IPS-20b (cell line): ENCODE results near the gene CAPN10.

ENCODE experiments used
- H3K27ac ChIP-seq: one replicate; pipeline ENCODE4 v1.5.1; 2013; ENCODE audit warnings: low read length
- H3K27me3 ChIP-seq: 2 replicates; pipeline ENCODE4 v1.6.1; 2013; ENCODE audit warnings: mild to moderate bottlenecking, low read length, inconsistent platforms; ENCODE audit not compliant: insufficient read depth
- H3K36me3 ChIP-seq: 2 replicates; pipeline ENCODE4 v1.6.1; 2013; ENCODE audit warnings: low read depth, mild to moderate bottlenecking, inconsistent platforms, low read length, moderate library complexity; ENCODE audit not compliant: insufficient read depth
- H3K4me1 ChIP-seq: 2 replicates; pipeline ENCODE4 v1.6.1; 2013; ENCODE audit warnings: mild to moderate bottlenecking, control low read depth, inconsistent platforms, low read length, moderate library complexity; ENCODE audit not compliant: insufficient read depth
- H3K4me3 ChIP-seq: 2 replicates; pipeline ENCODE4 v1.5.1; 2013; ENCODE audit warnings: mild to moderate bottlenecking, low read length, inconsistent platforms
- H3K9ac ChIP-seq: 2 replicates; pipeline ENCODE4 v1.6.1; 2013; ENCODE audit warnings: low read depth, mild to moderate bottlenecking, inconsistent platforms, low read length, moderate library complexity
- H3K9me3 ChIP-seq: 2 replicates; pipeline ENCODE4 v1.6.1; 2013; ENCODE audit warnings: mild to moderate bottlenecking, low read depth, low read length, inconsistent platforms; ENCODE audit not compliant: insufficient read depth

Gene CAPN10

DNA sequence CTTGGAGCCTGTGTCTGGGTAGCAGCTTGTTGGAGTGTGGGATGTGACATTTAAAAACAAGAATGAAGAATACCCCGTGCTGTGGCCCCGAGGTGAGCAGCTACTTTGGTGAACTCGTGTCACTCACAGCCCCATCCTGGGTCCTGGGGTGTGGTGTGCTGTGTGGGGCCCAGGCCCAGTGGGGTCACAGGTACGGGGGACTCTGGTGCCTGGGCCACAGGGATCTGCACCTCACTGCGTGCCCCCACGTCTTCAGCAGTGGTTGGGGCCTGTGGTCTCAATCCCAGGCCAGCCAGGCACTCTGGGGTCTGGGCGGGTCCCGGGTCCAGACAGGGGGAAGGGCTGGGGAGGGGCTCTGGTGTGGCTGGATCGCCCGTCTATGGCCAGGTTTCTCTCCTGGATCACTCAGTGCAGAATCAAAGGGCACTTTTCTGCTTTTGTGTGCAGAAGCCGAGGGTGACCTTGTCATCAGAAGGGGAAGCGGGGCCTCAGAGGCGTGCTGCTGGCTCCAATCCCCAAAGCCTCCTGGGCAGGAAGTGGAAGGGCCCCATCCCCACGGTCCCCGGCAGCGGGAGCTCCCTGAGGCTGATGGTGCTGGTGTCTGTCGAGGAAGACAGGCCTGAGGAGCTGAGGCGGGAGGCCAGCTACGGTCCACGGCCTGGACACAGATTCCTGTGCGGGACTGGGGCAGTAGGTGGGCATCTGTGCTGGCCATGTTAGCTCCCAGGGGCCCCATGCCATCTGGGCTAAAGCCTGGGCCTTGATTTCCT, 40.2 kb downstream of the CAPN10 start:
- H3K9ac ChIP-seq: no peak overlapping the region
- no peaks in the 10 kb centered on the region for H3K27me3 ChIP-seq
- H3K4me1 ChIP-seq: no peaks in the 10 kb centered on the region
- H3K9me3 ChIP-seq: no peaks in the 10 kb centered on the region
- H3K4me3 ChIP-seq: no peak overlapping the region
- no peak overlapping the region for H3K27ac ChIP-seq
- H3K36me3 ChIP-seq: no peaks in the 10 kb centered on the region

- no peak overlapping the region for H3K4me3 ChIP-seq
- no peaks in the 10 kb centered on the region for H3K36me3 ChIP-seq
- no peaks in the 10 kb centered on the region for H3K4me1 ChIP-seq
- H3K9me3 ChIP-seq: peaks cover 7% of the 10 kb centered on the region
- no peak overlapping the region for H3K9ac ChIP-seq
- no peaks in the 10 kb centered on the region for H3K27me3 ChIP-seq
- no peak overlapping the region for H3K27ac ChIP-seq
Observed at GRCh38 chr2:240627736-240628506, 41.4 kb downstream of the CAPN10 start.

DNA sequence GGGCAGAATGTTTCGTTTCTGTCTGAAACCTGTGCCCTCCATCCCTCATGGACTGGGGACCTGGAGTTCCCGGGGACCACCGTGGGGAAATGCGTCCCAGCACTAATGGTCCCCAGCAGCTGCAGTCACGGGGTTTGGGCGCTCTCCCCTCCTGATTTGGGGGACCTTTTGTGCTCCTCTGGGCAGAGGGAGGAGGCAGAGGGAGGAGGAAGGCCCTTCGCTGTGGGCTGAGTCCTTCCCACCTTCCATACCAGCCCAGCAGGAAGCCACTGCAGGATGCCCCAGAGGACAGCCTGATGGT, 41.9 kb downstream of the CAPN10 start:
- no peaks in the 10 kb centered on the region for H3K36me3 ChIP-seq
- H3K27me3 ChIP-seq: no peaks in the 10 kb centered on the region
- H3K9me3 ChIP-seq: peaks cover 13% of the 10 kb centered on the region
- H3K4me1 ChIP-seq: no peaks in the 10 kb centered on the region
- no peak overlapping the region for H3K27ac ChIP-seq
- H3K4me3 ChIP-seq: no peak overlapping the region
- H3K9ac ChIP-seq: no peak overlapping the region

DNA sequence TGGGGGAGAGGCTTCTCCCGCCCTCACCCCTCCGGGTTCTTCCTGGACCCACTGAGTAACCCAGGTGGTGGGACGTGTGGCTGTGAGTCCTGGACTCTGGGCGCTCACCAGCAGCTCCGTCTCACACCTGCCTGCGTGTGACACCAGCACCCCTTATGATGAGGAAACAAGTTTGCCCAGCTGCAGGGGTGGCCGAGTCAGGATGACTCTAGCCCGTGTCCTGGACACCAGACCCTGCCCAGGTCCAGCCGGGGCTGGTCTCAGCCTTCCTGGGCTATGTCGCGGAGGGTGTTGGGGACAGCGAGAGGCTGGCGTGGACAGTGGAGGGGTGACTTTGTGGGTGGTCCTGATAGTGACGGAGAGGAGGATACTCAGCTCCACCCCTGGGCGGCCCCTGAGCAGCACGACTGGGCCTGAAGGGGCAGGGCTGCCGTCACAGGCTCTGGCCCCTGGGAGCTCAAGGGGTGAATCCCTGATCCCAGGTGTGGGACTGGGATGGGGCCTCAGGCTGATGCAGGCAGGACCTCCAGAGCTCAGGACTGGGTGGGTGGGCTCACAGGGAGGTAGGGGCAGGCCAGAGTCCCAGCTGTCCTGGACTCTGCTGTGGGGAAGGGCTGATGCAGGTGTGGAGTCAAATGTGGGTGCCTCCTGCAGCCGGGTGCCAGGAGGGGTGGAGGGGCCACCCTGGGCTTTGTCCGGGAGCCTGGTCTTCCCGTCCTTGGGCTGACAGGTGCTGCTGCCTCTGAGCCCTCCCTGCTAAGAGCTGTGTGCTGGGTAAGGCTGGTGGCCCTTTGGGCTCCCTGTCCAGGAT, 42.5 kb downstream of the CAPN10 start:
- Histone ChIP-seq H3K27me3 (no peaks in the 10 kb centered on the region), H3K9ac (no peak overlapping the region), H3K4me3 (no peak overlapping the region), H3K4me1 (no peaks in the 10 kb centered on the region), H3K9me3 (peaks cover 18% of the 10 kb centered on the region), H3K36me3 (no peaks in the 10 kb centered on the region), H3K27ac (no peak overlapping the region)

DNA sequence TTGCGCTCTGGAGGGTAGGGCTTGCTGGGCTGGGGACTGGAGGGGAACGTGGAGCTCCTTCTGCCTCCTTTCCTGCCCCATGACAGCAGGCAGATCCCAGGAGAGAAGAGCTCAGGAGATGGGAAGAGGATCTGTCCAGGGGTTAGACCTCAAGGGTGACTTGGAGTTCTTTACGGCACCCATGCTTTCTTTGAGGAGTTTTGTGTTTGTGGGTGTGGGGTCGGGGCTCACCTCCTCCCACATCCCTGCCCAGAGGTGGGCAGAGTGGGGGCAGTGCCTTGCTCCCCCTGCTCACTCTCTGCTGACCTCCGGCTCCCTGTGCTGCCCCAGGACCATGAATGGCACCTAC, 43.1 kb downstream of the CAPN10 start:
- no peaks in the 10 kb centered on the region for H3K27me3 ChIP-seq
- H3K4me3 ChIP-seq: no peak overlapping the region
- no peaks in the 10 kb centered on the region for H3K36me3 ChIP-seq
- peaks cover 24% of the 10 kb centered on the region for H3K9me3 ChIP-seq
- no peak overlapping the region for H3K9ac ChIP-seq
- no peaks in the 10 kb centered on the region for H3K4me1 ChIP-seq
- no peak overlapping the region for H3K27ac ChIP-seq

- no peaks in the 10 kb centered on the region for H3K36me3 ChIP-seq
- no peak overlapping the region for H3K27ac ChIP-seq
- H3K9ac ChIP-seq: no peak overlapping the region
- H3K4me1 ChIP-seq: no peaks in the 10 kb centered on the region
- H3K9me3 ChIP-seq: peaks cover 30% of the 10 kb centered on the region
- no peaks in the 10 kb centered on the region for H3K27me3 ChIP-seq
- H3K4me3 ChIP-seq: no peak overlapping the region
Observed at GRCh38 chr2:240629968-240630770, 43.6 kb downstream of the CAPN10 start.

DNA sequence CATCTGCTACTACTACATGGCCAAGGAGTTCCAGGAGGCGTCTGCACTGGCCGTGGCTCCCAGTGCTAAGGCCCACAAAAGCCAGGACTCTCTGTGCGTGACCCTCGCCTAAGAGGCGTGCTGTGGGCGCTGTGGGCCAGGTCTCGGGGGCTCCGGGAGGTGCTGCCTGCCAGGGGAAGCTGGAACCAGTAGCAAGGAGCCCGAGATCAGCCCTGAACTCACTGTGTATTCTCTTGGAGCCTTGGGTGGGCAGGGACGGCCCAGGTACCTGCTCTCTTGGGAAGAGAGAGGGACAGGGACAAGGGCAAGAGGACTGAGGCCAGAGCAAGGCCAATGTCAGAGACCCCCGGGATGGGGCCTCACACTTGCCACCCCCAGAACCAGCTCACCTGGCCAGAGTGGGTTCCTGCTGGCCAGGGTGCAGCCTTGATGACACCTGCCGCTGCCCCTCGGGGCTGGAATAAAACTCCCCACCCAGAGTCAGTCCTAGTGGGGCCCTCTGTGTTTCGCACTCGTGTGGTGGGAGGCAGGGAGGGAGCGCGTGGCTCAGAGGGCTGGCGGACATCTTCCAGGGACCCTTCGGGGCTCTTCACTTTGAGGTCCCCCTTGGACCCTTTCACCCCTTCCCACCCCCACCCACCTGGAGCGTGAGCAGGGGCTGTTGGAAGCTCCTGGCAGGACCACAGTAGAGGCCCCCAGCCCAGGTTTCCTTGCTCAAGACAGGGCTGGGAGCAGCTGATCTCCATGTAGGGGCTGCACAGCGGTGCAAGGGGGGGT, 44.4 kb downstream of the CAPN10 start:
- no peaks in the 10 kb centered on the region for H3K27me3 ChIP-seq
- no peak overlapping the region for H3K27ac ChIP-seq
- H3K9ac ChIP-seq: no peak overlapping the region
- H3K36me3 ChIP-seq: no peaks in the 10 kb centered on the region
- peaks cover 37% of the 10 kb centered on the region for H3K9me3 ChIP-seq
- no peak overlapping the region for H3K4me3 ChIP-seq
- H3K4me1 ChIP-seq: no peaks in the 10 kb centered on the region

- peaks cover 37% of the 10 kb centered on the region for H3K9me3 ChIP-seq
- no peaks in the 10 kb centered on the region for H3K4me1 ChIP-seq
- H3K27ac ChIP-seq: no peak overlapping the region
- H3K27me3 ChIP-seq: no peaks in the 10 kb centered on the region
- H3K36me3 ChIP-seq: no peaks in the 10 kb centered on the region
- H3K4me3 ChIP-seq: no peak overlapping the region
- H3K9ac ChIP-seq: no peak overlapping the region
Observed at GRCh38 chr2:240631548-240632305, 45.2 kb downstream of the CAPN10 start.

DNA sequence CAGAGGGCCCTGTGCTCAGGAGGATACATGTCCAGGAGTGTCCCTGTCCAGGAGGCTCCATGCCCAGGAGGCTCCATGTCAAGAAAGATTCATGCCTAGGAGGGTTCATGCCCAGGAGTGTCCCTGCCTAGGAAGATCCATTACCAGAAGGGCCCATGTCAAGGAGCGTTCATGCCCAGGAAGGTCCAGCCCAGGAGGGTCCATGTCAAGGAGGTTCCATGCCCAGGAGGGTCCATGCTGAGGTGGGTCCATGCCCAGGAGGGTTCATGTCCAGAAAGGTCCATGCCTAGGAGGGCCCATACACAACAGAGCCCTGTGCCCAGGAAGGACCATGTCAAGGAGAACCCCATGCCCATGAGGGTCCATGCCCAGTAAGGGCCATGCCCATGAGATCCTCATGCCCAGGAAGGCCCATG, 45.8 kb downstream of the CAPN10 start:
- H3K27ac ChIP-seq: no peak overlapping the region
- peaks cover 37% of the 10 kb centered on the region for H3K9me3 ChIP-seq
- H3K36me3 ChIP-seq: no peaks in the 10 kb centered on the region
- no peak overlapping the region for H3K9ac ChIP-seq
- no peaks in the 10 kb centered on the region for H3K27me3 ChIP-seq
- no peaks in the 10 kb centered on the region for H3K4me1 ChIP-seq
- H3K4me3 ChIP-seq: no peak overlapping the region

DNA sequence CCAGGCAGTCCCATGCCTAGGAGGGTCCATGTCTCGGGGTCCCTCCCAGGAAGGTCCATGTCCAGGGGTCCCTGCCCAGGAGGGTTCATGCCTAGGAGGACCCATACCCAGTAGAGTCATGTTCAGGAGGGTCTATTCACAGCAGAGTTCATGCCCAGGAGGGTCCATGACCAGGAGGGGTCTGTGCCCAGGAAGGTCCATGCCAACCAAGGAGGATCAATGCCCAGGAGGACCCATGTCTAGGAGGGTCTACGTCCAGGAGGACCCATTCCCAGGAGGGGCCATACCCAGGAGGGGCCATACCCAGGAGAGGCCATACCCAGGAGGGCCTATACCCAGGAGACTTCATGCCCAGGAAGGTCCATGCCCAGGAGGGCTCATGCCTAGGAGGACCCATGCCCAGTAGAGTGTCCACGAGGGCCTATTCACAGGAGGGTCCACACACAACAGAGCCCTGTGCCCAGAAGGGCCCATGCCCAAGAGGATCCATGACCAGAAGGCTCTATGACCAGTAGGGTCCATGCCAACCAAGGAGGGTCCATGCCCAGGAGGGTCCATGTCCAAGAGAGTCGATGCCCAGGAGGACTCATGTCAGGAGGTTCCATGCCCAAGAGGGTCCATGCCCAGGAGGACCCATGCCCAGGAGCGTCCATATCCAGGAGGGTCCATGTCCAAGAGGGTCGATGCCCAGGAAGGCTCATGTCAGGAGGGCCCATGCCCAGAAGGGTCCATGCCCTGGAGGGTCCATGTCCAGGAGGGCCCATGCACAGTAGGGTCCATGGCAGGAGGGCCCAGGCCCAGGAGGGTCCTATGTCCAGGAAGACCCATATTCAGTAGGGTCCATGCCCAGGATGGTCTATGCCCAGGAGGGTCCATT, 48.8 kb downstream of the CAPN10 start:
- peaks cover 37% of the 10 kb centered on the region for H3K9me3 ChIP-seq
- no peak overlapping the region for H3K4me3 ChIP-seq
- no peaks in the 10 kb centered on the region for H3K36me3 ChIP-seq
- H3K9ac ChIP-seq: no peak overlapping the region
- H3K27ac ChIP-seq: no peak overlapping the region
- H3K27me3 ChIP-seq: peaks cover 7% of the 10 kb centered on the region; the same call in 1 of the 2 replicates
- no peaks in the 10 kb centered on the region for H3K4me1 ChIP-seq
